ENCODE measurements around the gene PQBP1.

Gene PQBP1

GRCh38 chrX:48920718-48921104 is 23.0 kb downstream of the PQBP1 start:
- no peak for DNase-seq (ENCODE audit: low read depth in 3 of 3, low spot score in 1 of 3)

DNA sequence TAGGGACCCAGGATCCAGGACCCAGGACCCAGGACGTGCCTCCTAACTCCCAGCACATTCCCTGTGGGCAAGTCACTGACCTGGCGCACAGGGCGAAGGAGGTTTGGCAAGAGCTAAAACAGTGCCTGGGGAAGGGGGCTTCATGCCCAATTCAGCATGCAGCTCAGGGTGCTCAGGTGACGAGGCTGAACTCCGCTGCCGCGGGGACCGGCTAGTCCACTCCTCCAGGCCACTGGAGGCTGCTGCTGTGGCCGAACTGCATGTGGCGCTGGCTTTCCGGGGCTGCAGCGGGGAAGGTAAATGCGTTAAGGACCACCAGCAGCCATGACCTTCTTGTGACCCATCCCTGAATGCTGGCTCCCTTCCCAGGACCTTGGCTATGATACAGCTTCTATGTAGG is 26.0 kb downstream of the PQBP1 start:
- DNase-seq (ENCODE audit: low read depth in 3 of 3, low spot score in 1 of 3) = no peak

DNA sequence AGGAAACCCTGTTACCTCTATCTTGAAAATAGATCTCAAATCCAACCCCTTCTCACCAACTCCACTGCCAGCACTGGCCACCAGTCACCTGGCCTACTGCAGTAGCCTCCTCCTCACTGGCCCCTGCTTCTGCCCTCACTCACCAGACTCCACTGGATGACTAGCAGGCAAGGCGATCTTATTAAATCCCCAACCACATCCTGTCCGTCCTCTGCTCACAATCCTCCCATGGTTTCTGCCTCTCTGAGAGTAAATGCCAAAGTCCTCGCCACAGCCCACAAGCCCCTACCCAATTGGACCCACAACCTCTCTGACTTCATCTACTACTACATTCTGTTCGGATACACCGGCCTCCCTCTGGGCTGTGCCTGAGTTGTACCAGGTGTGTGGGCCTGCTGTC is 26.5 kb downstream of the PQBP1 start:
- no peak for DNase-seq (ENCODE audit: low read depth in 3 of 3, low spot score in 1 of 3)

DNA sequence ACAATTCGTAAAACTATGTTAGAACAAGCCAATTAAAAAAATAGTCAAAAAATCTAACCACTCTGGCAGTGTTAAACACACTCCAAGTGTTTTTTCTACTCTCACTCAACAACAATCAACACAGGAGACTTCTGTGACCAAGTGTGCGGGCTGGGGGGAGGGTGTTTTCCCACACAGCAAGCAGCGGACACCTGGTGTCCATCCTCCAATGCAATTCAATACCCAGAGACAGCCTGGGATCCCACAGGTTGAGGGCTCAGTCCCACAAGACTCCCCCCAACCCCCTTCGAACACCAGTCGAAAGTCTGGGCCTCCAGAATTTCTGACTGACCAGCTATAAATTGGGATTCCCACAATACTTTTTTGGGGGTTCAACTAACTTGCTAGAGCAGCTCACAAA is 29.4 kb downstream of the PQBP1 start:
- DNase-seq (ENCODE audit: low read depth in 3 of 3, low spot score in 1 of 3) = no peak

- DNase-seq (ENCODE audit: low read depth in 3 of 3, low spot score in 1 of 3) = no peak
Measured at GRCh38 chrX:48927736-48928382, 30.1 kb downstream of the PQBP1 start.

- no peak for DNase-seq (ENCODE audit: low read depth in 3 of 3, low spot score in 1 of 3)
Measured at GRCh38 chrX:48933757-48934156, 36.0 kb downstream of the PQBP1 start.

GRCh38 chrX:48934581-48935300 is 37.0 kb downstream of the PQBP1 start:
- no peak for DNase-seq (ENCODE audit: low read depth in 3 of 3, low spot score in 1 of 3)

- DNase-seq (ENCODE audit: low read depth in 3 of 3, low spot score in 1 of 3) = no peak
Measured at GRCh38 chrX:48935301-48935670, 37.6 kb downstream of the PQBP1 start.

DNA sequence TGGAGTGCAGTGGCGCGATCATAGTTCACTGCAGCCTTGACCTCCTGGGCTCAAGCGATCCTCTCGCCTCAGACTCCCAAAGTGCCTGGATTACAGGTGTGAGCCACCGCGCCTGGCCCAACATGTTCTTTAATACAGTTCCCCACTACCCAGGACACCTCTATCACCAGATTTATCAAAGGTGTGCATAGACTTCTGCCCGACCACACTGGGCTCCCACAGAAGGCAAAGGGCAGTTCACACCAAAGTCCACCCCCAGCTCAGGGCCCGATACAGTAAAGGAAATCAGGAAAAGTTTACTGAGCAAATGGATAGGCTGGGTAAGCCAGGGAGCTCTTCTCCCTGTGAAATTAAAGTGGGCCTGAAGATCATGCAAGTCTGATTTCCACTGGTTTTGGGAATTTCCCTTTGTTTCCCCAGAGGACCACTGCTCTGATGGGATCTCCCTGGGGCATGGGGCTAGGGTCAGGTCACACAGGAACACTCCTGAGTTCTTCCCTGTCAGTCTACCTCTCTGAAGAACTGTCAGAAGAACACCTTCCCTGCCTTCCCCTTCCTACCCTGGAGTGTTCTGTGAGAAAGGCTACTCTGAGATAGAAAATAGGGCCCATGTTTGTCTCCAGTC is 38.8 kb downstream of the PQBP1 start:
- DNase-seq (ENCODE audit: low read depth in 3 of 3, low spot score in 1 of 3) = no peak

DNA sequence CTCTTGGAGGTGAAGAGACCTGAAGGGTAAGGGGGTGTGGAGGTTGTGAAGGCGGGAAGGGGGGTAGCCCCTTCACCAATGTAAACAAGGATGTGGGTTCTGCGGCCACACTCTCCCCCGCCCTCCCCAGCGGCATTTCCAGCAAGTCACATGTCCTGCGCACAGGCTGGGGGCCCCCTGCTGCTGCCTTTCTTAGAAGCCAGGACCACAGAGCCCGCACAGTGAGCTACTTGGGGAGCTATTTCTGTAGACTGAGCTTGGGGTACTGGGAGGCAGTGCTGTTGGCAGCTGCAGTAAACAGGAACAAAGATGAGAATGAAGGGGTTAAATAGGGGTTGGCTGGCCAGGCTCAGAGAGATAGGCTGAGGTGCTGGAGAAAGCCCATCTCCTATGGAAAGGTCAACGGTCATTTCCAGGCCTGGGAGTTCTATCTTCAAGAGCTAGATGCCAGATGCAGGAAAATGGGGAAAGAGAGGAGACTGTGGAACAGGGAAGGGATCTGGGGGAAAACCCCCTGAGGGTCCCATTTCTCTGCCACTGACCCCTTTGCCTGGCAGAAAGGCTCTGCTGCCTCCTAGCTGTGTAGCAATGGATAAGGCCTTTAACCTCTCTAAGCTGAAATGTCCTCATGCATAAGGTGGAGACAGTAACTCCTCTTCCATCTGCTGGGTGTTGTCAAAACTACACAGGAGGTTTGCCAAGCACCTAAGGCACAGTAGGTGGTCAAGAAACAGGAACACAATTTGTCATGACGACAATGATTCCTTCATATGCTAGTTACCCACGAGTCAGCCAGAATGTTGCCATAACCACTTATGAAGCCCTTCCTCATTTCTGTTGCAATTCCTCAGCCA is 39.6 kb downstream of the PQBP1 start:
- DNase-seq (ENCODE audit: low read depth in 3 of 3, low spot score in 1 of 3) = peak; percentile 71 to 79 (median 74)

DNA sequence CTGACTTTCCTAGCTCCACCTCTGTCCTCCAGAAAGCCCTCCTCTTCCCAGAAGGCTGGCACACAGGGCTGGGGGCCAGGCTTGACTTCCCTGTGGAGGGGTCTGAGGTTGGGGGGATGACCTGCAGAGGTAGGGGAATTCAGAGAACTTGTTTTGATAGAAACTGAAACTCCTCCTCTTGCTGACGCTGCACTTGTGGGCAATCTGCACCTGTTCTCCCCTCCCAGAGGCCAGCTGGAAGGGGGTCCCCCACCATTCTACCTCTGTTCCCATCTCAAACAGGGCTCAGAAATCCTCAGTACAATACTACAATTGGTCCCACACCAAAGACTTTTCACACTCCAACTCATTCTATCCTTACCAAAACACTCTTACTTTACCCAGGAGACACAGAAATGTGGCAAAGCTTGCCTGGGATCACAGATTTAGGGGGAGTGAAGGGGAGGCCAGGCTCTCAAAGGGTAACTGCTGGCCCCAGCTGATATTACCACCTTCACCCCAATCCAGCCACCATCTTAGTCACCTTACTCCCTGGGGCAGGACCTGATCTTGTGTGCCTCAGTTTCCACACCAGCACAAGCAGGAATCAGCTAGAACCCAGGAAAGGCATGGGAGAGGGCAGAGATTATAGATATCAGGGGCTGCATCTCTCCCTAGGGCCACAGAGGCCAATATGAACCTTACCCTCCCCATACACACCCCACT is 41.1 kb downstream of the PQBP1 start:
- DNase-seq (ENCODE audit: low read depth in 3 of 3, low spot score in 1 of 3) = peak in 1 of 3 donors; percentile 44

GRCh38 chrX:48939524-48940228 is 41.9 kb downstream of the PQBP1 start:
- no peak for DNase-seq (ENCODE audit: low read depth in 3 of 3, low spot score in 1 of 3)

- no peak for DNase-seq (ENCODE audit: low read depth in 3 of 3, low spot score in 1 of 3)
Measured at GRCh38 chrX:48940404-48940955, 42.8 kb downstream of the PQBP1 start.

DNA sequence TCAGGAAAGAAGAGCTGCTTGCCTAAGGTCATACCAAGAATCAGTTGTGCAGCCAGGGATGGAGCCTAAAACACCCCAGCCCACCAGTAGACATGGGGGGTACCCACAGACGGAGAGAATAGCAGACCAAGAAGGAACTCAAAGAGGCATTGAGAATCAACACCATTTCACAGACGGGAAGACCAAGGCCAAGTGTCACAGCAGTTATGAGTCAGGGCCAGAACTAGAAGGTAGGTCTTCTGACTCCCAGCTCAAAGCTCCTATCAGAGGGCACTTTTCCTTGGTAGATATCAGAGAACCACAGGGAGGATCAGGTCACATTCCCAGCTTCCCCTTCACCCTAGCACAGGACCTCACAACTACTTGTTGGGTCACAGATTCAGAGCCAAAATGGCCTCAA is 45.2 kb downstream of the PQBP1 start:
- DNase-seq (ENCODE audit: low read depth in 3 of 3, low spot score in 1 of 3) = no peak

DNA sequence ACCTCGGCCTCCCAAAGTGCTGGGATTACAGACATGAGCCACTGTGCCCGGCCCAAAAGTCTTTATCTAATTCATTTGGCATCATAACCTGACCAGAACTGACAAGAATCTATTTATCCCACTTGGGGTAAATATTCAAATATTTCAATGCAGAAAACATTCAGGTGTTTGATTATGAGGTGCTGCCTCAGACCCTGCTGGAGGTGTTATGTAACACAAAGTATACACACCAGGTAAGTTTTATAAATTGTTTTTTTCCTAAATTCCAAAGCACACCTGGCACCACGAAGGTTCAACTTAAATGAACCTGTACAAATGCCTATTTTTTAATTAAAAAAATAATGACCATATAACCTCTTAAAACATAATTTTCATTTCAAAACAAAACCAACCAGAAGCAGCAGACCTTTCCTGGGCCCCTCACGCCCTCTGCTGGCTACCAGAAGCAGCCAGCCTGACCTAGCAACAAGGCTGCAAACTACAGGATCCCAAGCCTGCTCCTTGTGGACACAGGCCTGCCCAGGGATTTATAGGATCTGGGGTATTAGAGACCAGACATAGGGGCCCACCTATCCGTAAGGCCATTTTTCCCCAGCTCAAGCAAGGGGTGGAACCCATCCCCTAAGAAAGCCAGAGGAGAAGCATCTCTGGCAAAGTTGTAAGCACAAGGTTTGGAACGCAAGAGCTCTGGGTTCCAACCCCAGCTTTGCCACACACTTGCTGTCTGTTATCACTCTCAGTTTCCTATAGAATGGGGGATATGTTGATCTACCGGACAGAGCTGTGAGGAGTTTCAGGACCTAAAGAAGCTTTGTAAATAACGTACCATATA is 48.0 kb downstream of the PQBP1 start:
- no peak for DNase-seq (ENCODE audit: low read depth in 3 of 3, low spot score in 1 of 3)

- DNase-seq (ENCODE audit: low read depth in 3 of 3, low spot score in 1 of 3) = no peak
Measured at GRCh38 chrX:48948589-48948988, 50.9 kb downstream of the PQBP1 start.

All from stimulated activated CD4-positive, alpha-beta T cell treated with anti-CD3 and anti-CD28 coated beads, TNF-alpha, amount 100 ng/mL, for 1 hour (primary cell).